ENCODE data around the gene TACR2.

DNA sequence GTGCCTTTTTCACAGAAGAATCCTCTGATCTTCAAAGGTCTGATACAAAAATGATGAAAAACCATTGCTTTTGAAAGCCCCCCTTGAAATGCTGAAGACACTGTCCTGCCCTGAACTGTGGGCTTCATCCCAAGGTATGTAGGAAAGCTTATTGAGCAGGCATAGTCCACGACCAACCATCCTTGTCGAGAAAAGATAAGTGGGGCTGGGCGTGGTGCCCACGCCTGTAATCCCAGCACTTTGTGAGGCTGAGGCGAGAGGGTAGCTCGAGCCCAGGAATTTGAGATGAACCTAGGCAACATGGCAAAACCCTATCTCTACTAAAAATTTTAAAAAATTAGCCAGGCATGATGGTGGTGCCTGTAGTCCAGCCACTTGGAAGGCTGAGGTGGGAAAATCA lies 25.6 kb downstream of the TACR2 start:
- TF ChIP-seq, protein P1, sequence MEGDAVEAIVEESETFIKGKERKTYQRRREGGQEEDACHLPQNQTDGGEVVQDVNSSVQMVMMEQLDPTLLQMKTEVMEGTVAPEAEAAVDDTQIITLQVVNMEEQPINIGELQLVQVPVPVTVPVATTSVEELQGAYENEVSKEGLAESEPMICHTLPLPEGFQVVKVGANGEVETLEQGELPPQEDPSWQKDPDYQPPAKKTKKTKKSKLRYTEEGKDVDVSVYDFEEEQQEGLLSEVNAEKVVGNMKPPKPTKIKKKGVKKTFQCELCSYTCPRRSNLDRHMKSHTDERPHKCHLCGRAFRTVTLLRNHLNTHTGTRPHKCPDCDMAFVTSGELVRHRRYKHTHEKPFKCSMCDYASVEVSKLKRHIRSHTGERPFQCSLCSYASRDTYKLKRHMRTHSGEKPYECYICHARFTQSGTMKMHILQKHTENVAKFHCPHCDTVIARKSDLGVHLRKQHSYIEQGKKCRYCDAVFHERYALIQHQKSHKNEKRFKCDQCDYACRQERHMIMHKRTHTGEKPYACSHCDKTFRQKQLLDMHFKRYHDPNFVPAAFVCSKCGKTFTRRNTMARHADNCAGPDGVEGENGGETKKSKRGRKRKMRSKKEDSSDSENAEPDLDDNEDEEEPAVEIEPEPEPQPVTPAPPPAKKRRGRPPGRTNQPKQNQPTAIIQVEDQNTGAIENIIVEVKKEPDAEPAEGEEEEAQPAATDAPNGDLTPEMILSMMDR (IDR thresholded peaks at IDR 0.05; ENCODE audit: low read depth, low read length) = no peak
- TF ChIP-seq EZH2phosphoT487 (IDR thresholded peaks at IDR 0.05; ENCODE audit: low read depth) = no peak
